Measurements from ENCODE around the gene LRRC55.

LRRC55 gene

GRCh38 chr11:57181678-57182305, at the start of gene LRRC55:
LRRC55 (plus strand) TSS chr11:57181953; CDS start chr11:57182023, 70 bp downstream.
- in situ Hi-C loops (cut with MboI; ENCODE audit: low sequenced_read_pairs), result no loop called here

- in situ Hi-C loops (cut with MboI; ENCODE audit: low sequenced_read_pairs), result no loop called here
These were observed 48.3 kb upstream of the LRRC55 start for GRCh38 chr11:57133366-57134038.

GRCh38 chr11:57134284-57134683, 47.5 kb upstream of the LRRC55 start:
- in situ Hi-C loops (cut with MboI; ENCODE audit: low sequenced_read_pairs), result no loop called here

- in situ Hi-C loops (cut with MboI; ENCODE audit: low sequenced_read_pairs), result no loop called here
These were observed 46.6 kb upstream of the LRRC55 start for GRCh38 chr11:57135020-57135751.

GRCh38 chr11:57140568-57140967, 41.2 kb upstream of the LRRC55 start:
- in situ Hi-C loops (cut with MboI; ENCODE audit: low sequenced_read_pairs), result no loop called here

- in situ Hi-C loops (cut with MboI; ENCODE audit: low sequenced_read_pairs), result no loop called here
These were observed 38.3 kb upstream of the LRRC55 start for GRCh38 chr11:57143459-57143858.

- in situ Hi-C loops (cut with MboI; ENCODE audit: low sequenced_read_pairs), result no loop called here
These were observed 37.7 kb upstream of the LRRC55 start for GRCh38 chr11:57144075-57144474.

GRCh38 chr11:57144531-57145320, 37.0 kb upstream of the LRRC55 start:
- in situ Hi-C loops (cut with MboI; ENCODE audit: low sequenced_read_pairs), result no loop called here

- in situ Hi-C loops (cut with MboI; ENCODE audit: low sequenced_read_pairs), result no loop called here
These were observed 35.5 kb upstream of the LRRC55 start for GRCh38 chr11:57146301-57146700.

GRCh38 chr11:57148621-57149020, 33.1 kb upstream of the LRRC55 start:
- in situ Hi-C loops (cut with MboI; ENCODE audit: low sequenced_read_pairs), result no loop called here

- in situ Hi-C loops (cut with MboI; ENCODE audit: low sequenced_read_pairs), result no loop called here
These were observed 31.3 kb upstream of the LRRC55 start for GRCh38 chr11:57150454-57150917.

- in situ Hi-C loops (cut with MboI; ENCODE audit: low sequenced_read_pairs), result no loop called here
These were observed 29.6 kb upstream of the LRRC55 start for GRCh38 chr11:57152134-57152533.

GRCh38 chr11:57153448-57153847, 28.3 kb upstream of the LRRC55 start:
- in situ Hi-C loops (cut with MboI; ENCODE audit: low sequenced_read_pairs), result no loop called here

- in situ Hi-C loops (cut with MboI; ENCODE audit: low sequenced_read_pairs), result no loop called here
These were observed 27.0 kb upstream of the LRRC55 start for GRCh38 chr11:57154739-57155138.

- in situ Hi-C loops (cut with MboI; ENCODE audit: low sequenced_read_pairs), result no loop called here
These were observed 26.4 kb upstream of the LRRC55 start for GRCh38 chr11:57155400-57155799.

GRCh38 chr11:57155838-57156607, 25.7 kb upstream of the LRRC55 start:
- in situ Hi-C loops (cut with MboI; ENCODE audit: low sequenced_read_pairs), result no loop called here

- in situ Hi-C loops (cut with MboI; ENCODE audit: low sequenced_read_pairs), result no loop called here
These were observed 24.8 kb upstream of the LRRC55 start for GRCh38 chr11:57156928-57157327.

GRCh38 chr11:57157624-57158023, 24.1 kb upstream of the LRRC55 start:
- in situ Hi-C loops (cut with MboI; ENCODE audit: low sequenced_read_pairs), result no loop called here

GRCh38 chr11:57158180-57158579, 23.6 kb upstream of the LRRC55 start:
- in situ Hi-C loops (cut with MboI; ENCODE audit: low sequenced_read_pairs), result no loop called here

GRCh38 chr11:57158599-57158998, 23.2 kb upstream of the LRRC55 start:
- in situ Hi-C loops (cut with MboI; ENCODE audit: low sequenced_read_pairs), result no loop called here

Data from HL-60/S4 treated with retinoic acid at 250 ng/mL for 4 days and 3 days (cell line).